GM19099 (cell line): Measurements from ENCODE around the gene NLGN1.

Experiments
- POLR2A ChIP-seq: IDR thresholded peaks from 3 replicates; pipeline ENCODE4 v1.6.1; 2011; ENCODE audit warnings: low read depth; ENCODE audit not compliant: insufficient read length; ENCODE audit errors: extremely low read depth

Gene NLGN1

GRCh38 chr3:173945806-173946205 lies 548.3 kb downstream of the NLGN1 start:
- no peak for TF ChIP-seq POLR2A

DNA sequence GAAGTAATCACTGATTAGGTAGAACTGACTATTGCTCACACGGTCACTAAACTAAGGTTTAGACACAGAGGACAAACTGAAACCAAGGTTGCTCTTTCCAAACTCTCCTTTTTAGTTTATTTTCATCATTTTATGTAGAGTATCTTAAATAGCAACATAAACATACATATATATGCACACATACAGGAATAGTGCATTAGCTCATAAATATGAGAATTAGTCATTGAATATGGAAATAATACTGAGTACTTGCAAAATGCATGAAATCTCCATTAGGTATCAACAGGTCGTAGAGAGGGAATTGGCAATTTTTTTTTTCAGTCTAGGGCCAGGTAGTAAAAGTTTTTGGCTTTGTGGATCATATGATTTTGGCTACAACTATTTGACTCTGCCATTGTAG lies 557.1 kb downstream of the NLGN1 start:
- no peak for TF ChIP-seq POLR2A

- no peak for TF ChIP-seq POLR2A
These were observed 560.1 kb downstream of the NLGN1 start for GRCh38 chr3:173957646-173958045.

DNA sequence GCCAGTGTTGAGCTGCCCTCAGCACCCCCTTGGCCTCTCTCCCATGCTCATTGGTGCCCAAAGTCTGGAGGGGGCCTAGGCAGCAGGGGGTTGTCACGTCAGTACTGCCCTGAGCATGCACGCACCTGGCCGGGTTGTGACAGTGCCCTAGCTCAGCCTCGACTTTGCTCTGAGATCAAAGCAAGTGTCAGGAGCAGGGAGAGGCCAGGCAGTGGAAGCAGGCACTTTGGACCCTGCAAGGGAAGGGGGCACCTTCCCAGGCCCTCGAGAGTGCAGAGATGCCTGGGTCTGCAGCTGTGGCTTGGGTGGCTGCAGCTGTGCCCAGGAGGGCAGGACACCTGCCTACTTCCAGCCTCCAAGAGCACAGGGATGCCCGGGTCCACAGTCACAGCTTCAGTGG lies 561.3 kb downstream of the NLGN1 start:
- TF ChIP-seq POLR2A, result no peak

GRCh38 chr3:173970281-173970680 lies 572.7 kb downstream of the NLGN1 start:
- no peak for TF ChIP-seq POLR2A

DNA sequence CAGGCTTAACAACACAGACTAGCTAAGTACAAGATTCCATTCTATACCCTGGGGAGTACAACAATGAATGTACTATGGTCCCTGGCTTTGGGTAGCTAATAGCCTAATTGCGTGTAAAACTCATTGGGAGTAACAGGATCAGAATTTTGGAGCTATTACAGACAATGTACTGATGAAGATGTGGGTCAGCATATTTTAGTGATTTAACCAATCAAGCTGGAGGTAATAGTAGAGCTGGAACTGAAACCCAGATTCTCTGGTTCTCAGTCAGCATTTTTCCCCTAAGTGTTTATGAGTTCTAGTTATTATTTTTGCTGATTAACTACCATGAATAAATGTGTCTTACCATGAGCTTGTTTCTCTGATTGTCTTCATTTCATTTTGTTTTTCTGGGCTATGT lies 578.7 kb downstream of the NLGN1 start:
- no peak for TF ChIP-seq POLR2A

DNA sequence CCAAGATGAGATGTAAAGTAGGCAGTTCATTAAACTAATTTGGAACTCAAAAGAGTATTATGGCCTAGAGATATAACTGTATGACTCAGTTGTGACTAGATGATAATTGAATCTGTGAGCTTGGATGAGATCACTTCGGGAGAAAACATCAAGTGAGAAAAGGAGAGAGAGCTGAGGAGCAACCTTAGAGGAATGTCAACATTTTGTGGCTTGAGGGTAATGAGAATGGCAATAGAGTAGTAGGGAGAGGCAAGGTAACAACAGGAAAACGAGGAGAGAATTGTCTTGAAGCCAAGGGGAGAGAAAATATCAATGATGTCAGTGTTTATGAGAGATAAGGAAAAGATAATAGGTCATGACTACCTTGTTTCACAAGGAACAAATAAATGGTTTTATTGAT lies 580.2 kb downstream of the NLGN1 start:
- TF ChIP-seq POLR2A, result no peak

- TF ChIP-seq POLR2A, result no peak
These were observed 585.8 kb downstream of the NLGN1 start for GRCh38 chr3:173983343-173983742.

GRCh38 chr3:173986861-173987410 lies 589.4 kb downstream of the NLGN1 start:
- TF ChIP-seq POLR2A, result no peak

- TF ChIP-seq POLR2A, result no peak
These were observed 591.4 kb downstream of the NLGN1 start for GRCh38 chr3:173988909-173989308.

- no peak for TF ChIP-seq POLR2A
These were observed 594.9 kb downstream of the NLGN1 start for GRCh38 chr3:173992416-173992815.

- TF ChIP-seq POLR2A, result no peak
These were observed 595.8 kb downstream of the NLGN1 start for GRCh38 chr3:173993299-173993698.

DNA sequence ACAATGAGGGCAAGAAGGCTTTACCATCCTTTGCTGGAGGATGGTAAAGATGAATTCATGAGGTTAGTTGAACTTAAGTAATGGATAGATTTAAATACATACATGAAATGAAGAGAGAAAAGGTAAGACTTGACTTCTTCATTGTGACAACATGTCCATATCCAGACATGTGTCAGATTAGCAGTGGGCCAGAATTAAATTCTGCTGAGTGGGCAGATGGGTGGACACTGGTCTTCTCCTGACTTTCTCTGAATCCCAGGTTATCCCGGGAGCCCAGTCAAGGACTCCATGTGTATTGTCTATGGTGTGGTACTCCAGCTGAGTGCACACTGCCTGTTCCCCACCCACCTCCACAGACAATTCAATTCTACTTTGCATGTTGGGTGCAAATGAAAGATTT lies 603.1 kb downstream of the NLGN1 start:
- no peak for TF ChIP-seq POLR2A

- no peak for TF ChIP-seq POLR2A
These were observed 605.0 kb downstream of the NLGN1 start for GRCh38 chr3:174002543-174002942.

- TF ChIP-seq POLR2A, result no peak
These were observed 613.4 kb downstream of the NLGN1 start for GRCh38 chr3:174010907-174011306.

DNA sequence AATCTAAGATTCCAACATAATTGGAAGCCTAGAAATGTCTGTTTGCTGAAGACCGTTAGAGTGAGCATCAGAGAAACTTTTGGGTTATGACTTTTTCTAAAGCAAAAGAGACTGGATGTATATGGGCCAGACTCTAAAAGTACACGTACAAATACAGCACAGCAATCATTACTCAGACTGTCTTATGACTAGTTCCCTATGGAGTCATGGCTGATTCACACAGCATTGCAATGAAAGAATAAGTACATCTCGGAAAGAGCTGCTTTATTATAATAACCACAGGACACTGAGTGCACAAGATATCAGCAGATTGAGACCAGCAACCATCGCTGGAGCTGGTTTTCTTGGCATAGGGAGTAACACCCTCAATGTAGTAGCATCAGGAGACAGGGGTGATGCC lies 618.6 kb downstream of the NLGN1 start:
- TF ChIP-seq POLR2A, result no peak

GRCh38 chr3:174020156-174020555 lies 622.6 kb downstream of the NLGN1 start:
- no peak for TF ChIP-seq POLR2A
